Measurements from ENCODE around the gene ANXA8. TPM values are rescaled to one million over a fixed set of nuclear protein-coding genes. Genes with fewer than 3 reads are reported as not detected.

ANXA8 gene
- total RNA-seq, 1 experiment from 2014 or later: 0.22 TPM

DNA sequence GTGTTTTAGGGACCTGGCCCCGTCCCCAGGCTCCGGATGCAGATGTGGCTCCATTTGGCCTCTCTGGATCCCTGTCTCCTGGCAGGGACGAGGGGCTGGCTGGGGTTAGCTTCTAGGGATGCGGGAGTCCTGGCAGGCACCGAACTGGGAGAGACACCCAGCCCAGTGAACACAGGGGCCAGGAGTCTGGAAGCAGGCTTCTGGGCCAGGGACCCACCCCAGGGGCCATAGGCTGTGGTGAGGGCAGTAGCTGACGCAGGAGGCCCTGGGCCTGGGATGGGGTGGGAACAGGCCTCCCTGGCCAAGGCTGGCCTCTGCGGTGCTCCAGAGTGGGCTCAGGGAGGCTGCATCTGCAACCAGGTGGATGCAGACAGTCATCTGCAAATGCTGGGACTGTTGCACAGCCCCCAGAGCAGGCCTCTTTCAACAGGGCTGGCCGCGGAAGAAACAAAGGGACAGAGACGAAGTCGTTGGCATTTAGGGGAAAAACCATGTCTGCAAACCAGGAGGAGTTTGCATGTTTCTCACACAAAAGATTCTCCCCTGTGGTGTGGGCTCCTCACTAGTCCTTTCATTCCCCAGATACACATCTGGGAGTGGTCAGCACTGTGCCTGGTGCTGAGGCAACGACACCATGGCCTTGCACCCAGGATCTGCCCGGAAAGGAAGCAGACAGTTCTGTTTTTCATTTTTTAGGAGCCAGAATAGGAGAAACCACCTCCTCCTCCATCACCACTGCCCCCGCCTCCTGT, 63.4 kb downstream of the ANXA8 start:
- H2AFZ ChIP-seq (ENCODE audit: low read length): no peak overlapping the region
- H4K20me1 ChIP-seq (ENCODE audit: control insufficient read depth, insufficient read depth, insufficient read length): no peaks in the 10 kb centered on the region
- no peaks in the 10 kb centered on the region for H3K9me3 ChIP-seq (ENCODE audit: control insufficient read depth, low read depth, low read length)
- H4K5ac ChIP-seq (ENCODE audit: insufficient read length, low read depth, low read length): no peak overlapping the region
- no peak overlapping the region for H2BK15ac ChIP-seq (ENCODE audit: low read depth, low read length)
- H3K56ac ChIP-seq (ENCODE audit: insufficient read length, low read depth, low read length): no peak overlapping the region
- DNase-seq: no peak
- Mint-ChIP-seq H3K9me3 (no peaks in the 10 kb centered on the region; a peak in 1 of 5 replicates), H3K36me3 (ENCODE audit: insufficient read depth in 1 of 3, low read depth in 3 of 3) (no peaks in the 10 kb centered on the region), H3K4me1 (peaks cover 15 to 19% of the 10 kb centered on the region in 2 experiments), H3K27ac (peak overlapping the region in 1 of 3 experiments; percentile 29; a peak in 1 of 7 replicates), H3K27me3 (ENCODE audit: low read depth) (no peaks in the 10 kb centered on the region), H3K4me3 (no peak overlapping the region)
- H3K4ac ChIP-seq (ENCODE audit: low read depth, low read length): no peak overlapping the region
- H3K14ac ChIP-seq (ENCODE audit: insufficient read depth, low read length): no peak overlapping the region
- no peak overlapping the region for H2BK20ac ChIP-seq (ENCODE audit: low read depth, low read length, poor library complexity, severe bottlenecking)
- H3K23me2 ChIP-seq (ENCODE audit: insufficient read length, low read depth, low read length, poor library complexity, severe bottlenecking): no peaks in the 10 kb centered on the region
- no peak overlapping the region for H4K8ac ChIP-seq (replicated peaks; ENCODE audit: insufficient read length, low read depth, low read length)
- H3K79me1 ChIP-seq (ENCODE audit: insufficient read depth, low read depth, low read length, poor library complexity, severe bottlenecking): no peaks in the 10 kb centered on the region
- no peak overlapping the region for H3K4me2 ChIP-seq (ENCODE audit: insufficient read depth, insufficient read length, low read length)
- H3K18ac ChIP-seq (ENCODE audit: insufficient read length, low read depth, low read length): peak overlapping the region; percentile 36
- H3T11ph ChIP-seq (ENCODE audit: low read length): no peak overlapping the region
- no peaks in the 10 kb centered on the region for H3K79me2 ChIP-seq (ENCODE audit: insufficient read depth, low read length)
- no peak overlapping the region for H3K27ac ChIP-seq (ENCODE audit: insufficient read length, low read depth, low read length)
- no peak overlapping the region for H2BK120ac ChIP-seq (ENCODE audit: low read depth, low read length, poor library complexity, severe bottlenecking)
- no peak overlapping the region for H3K23ac ChIP-seq (ENCODE audit: insufficient read length, low read depth, low read length)
- TF ChIP-seq, protein P1, sequence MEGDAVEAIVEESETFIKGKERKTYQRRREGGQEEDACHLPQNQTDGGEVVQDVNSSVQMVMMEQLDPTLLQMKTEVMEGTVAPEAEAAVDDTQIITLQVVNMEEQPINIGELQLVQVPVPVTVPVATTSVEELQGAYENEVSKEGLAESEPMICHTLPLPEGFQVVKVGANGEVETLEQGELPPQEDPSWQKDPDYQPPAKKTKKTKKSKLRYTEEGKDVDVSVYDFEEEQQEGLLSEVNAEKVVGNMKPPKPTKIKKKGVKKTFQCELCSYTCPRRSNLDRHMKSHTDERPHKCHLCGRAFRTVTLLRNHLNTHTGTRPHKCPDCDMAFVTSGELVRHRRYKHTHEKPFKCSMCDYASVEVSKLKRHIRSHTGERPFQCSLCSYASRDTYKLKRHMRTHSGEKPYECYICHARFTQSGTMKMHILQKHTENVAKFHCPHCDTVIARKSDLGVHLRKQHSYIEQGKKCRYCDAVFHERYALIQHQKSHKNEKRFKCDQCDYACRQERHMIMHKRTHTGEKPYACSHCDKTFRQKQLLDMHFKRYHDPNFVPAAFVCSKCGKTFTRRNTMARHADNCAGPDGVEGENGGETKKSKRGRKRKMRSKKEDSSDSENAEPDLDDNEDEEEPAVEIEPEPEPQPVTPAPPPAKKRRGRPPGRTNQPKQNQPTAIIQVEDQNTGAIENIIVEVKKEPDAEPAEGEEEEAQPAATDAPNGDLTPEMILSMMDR (conservative IDR thresholded peaks at IDR 0.05): no peak
- H2AK5ac ChIP-seq (ENCODE audit: insufficient read length, low read length): no peak overlapping the region
- no peak overlapping the region for H2BK5ac ChIP-seq (ENCODE audit: insufficient read length, low read length)
- no peaks in the 10 kb centered on the region for H3K27me3 ChIP-seq (ENCODE audit: insufficient read depth, low read length)
- no peak overlapping the region for H2BK12ac ChIP-seq (ENCODE audit: insufficient read length, low read depth, low read length)
- no CpG with 5 or more reads among the region's 14 CpGs for WGBS (ENCODE audit: extremely low coverage, insufficient read length, low lambda C conversion rate)
- no peaks in the 10 kb centered on the region; the same call in 1 of the 2 replicates for H3K4me1 ChIP-seq (ENCODE audit: insufficient read depth, low read length)
- no peak overlapping the region for H4K91ac ChIP-seq (ENCODE audit: insufficient read length, low read depth, low read length)
- H3K9ac ChIP-seq (ENCODE audit: extremely low read depth, insufficient read length, low read length): no peak overlapping the region
